Hepatocyte (in vitro differentiated cells): ENCODE measurements around the gene GRIN3B. TPM values are rescaled to one million over a fixed set of nuclear protein-coding genes. Genes with fewer than 3 reads are reported as not detected.
A peak's percentile ranks its signal among the peaks of the same experiment; 100 is the strongest.

ENCODE experiments used
- DNase-seq: peaks from one replicate; pipeline ENCODE4 v3.0.0-alpha.2; 2016; ENCODE audit warnings: low spot score
- H2AFZ ChIP-seq: fragments of 200-600 bp; sonication (generic); 2 replicates; pipeline ENCODE4 v1.6.0; 2016; ENCODE audit warnings: antibody characterized with exemption, mild to moderate bottlenecking
- H3K27ac ChIP-seq: fragments of 200-600 bp; sonication (generic); 2 replicates; pipeline ENCODE4 v1.5.1; 2016; ENCODE audit warnings: mild to moderate bottlenecking
- H3K27me3 ChIP-seq: fragments of 200-600 bp; sonication (generic); 2 replicates; pipeline ENCODE4 v1.6.1; 2016
- H3K36me3 ChIP-seq: fragments of 200-600 bp; sonication (generic); replicated peaks from 2 replicates; pipeline ENCODE4 v1.5.1; 2016; ENCODE audit warnings: low read depth; ENCODE audit not compliant: insufficient read depth
- H3K4me1 ChIP-seq: fragments of 200-600 bp; sonication (generic); 2 replicates; pipeline ENCODE4 v1.5.1; 2016; ENCODE audit warnings: mild to moderate bottlenecking, moderate library complexity; ENCODE audit not compliant: insufficient read depth
- H3K4me2 ChIP-seq: fragments of 200-600 bp; sonication (generic); 2 replicates; pipeline ENCODE4 v1.6.0; 2016
- H3K4me3 ChIP-seq: fragments of 200-600 bp; sonication (generic); 2 replicates; pipeline ENCODE4 v1.5.1; 2016; ENCODE audit warnings: mild to moderate bottlenecking
- H3K79me2 ChIP-seq: fragments of 200-600 bp; sonication (generic); 2 replicates; pipeline ENCODE4 v1.6.0; 2017; ENCODE audit warnings: mild to moderate bottlenecking
- H3K9me2 ChIP-seq: fragments of 200-600 bp; sonication (generic); replicated peaks from 2 replicates; pipeline ENCODE4 v1.6.0; 2017; ENCODE audit warnings: mild to moderate bottlenecking; ENCODE audit not compliant: insufficient read depth
- H3K9me3 ChIP-seq: fragments of 200-600 bp; sonication (generic); 2 replicates; pipeline ENCODE4 v1.5.1; 2016; ENCODE audit warnings: low read depth, mild to moderate bottlenecking
- H4K20me1 ChIP-seq: fragments of 200-600 bp; sonication (generic); 2 replicates; pipeline ENCODE4 v1.6.0; 2016; ENCODE audit warnings: mild to moderate bottlenecking; ENCODE audit not compliant: insufficient read depth, poor library complexity, severe bottlenecking
- EZH2 ChIP-seq: fragments of 200-600 bp; sonication (generic); IDR thresholded peaks from 2 replicates; pipeline ENCODE4 v1.6.1; 2016; ENCODE audit warnings: antibody characterized with exemption, mild to moderate bottlenecking, borderline replicate concordance
- EZH2phosphoT487 ChIP-seq: fragments of 200-600 bp; sonication (generic); IDR thresholded peaks from one replicate; pipeline ENCODE4 v1.6.1; 2018; ENCODE audit warnings: antibody characterized with exemption, mild to moderate bottlenecking, low read depth, moderate library complexity; ENCODE audit not compliant: unreplicated experiment, severe bottlenecking
- WGBS: methylation state at CpG from one replicate; pipeline ENCODE4 v1.1.6; 2016; ENCODE audit warnings: low lambda C conversion rate; ENCODE audit errors: missing lambda C conversion rate; 5-methylcytosine and 5-hydroxymethylcytosine counted together
- polyA plus RNA-seq: library from polyadenylated mRNA; unstranded; fragments of >200 nt; fragmentation: Nextera tagmentation; extraction: Ambion mirVana; gene quantifications from 2 replicates; pipeline ENCODE4 v1.2.1, GENCODE V29; 2016
- total RNA-seq: library from RNA; depleted of rRNA; stranded (reverse); fragments of >200 nt; gene quantifications from 2 replicates; pipeline ENCODE4 v1.2.3, GENCODE V29; 2014
- TF ChIP-seq, protein P1 (sequence below): fragments of 200-600 bp; sonication (generic); IDR thresholded peaks from 2 replicates; pipeline ENCODE4 v1.5.1; 2016; ENCODE audit warnings: antibody characterized with exemption, mild to moderate bottlenecking; ENCODE audit not compliant: poor library complexity

The GRIN3B gene
- total and polyA plus RNA-seq, 2 experiments from 2014 or later: 0.30 to 0.48 TPM

DNA sequence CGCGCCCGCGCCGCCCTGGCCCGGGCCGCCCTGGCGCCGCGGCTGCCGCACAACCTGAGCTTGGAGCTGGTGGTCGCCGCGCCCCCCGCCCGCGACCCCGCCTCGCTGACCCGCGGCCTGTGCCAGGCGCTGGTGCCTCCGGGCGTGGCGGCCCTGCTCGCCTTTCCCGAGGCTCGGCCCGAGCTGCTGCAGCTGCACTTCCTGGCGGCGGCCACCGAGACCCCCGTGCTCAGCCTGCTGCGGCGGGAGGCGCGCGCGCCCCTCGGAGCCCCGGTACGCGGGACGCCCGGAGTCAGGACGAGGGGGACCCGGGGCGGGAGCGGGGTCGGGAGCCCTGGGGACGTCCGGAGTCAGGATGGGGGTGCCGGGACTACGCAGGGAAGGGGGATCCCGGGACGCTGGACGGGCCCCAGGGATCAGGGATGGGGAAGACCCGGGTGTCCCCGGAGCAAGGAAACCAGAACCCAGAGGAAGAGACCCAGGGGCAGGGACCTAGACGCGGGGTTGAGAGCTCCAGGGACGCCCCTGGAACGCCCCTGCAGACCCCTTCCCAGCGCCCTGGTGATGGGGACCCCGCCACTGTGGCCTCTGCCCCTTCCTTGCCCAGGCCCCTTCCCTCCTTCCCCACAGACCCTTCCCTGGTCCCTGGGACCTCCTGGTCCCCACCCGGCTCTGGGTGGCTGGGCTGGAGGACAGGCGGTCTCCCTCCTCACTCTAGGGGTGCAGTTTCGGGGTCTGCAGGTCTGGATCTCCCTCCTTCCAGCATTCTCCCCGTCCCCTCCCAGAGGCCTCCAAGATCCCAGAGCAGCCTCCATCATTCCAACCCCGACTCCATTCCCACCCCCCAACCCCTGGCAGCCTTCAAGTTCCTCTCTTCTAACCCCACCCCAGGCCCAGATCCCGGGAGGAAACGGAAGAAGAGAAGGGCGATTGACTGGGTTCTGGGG, 645 bp downstream of the GRIN3B start:
- H3K9me3 ChIP-seq: no peaks in the 10 kb centered on the region
- H2AFZ ChIP-seq: no peak overlapping the region
- peak overlapping the region; percentile 90 for H3K4me2 ChIP-seq
- 9% methylated on average over 34 of the region's 73 CpGs for WGBS
- peaks cover 17% of the 10 kb centered on the region for H3K4me1 ChIP-seq
- H4K20me1 ChIP-seq: no peaks in the 10 kb centered on the region
- TF ChIP-seq, protein P1, sequence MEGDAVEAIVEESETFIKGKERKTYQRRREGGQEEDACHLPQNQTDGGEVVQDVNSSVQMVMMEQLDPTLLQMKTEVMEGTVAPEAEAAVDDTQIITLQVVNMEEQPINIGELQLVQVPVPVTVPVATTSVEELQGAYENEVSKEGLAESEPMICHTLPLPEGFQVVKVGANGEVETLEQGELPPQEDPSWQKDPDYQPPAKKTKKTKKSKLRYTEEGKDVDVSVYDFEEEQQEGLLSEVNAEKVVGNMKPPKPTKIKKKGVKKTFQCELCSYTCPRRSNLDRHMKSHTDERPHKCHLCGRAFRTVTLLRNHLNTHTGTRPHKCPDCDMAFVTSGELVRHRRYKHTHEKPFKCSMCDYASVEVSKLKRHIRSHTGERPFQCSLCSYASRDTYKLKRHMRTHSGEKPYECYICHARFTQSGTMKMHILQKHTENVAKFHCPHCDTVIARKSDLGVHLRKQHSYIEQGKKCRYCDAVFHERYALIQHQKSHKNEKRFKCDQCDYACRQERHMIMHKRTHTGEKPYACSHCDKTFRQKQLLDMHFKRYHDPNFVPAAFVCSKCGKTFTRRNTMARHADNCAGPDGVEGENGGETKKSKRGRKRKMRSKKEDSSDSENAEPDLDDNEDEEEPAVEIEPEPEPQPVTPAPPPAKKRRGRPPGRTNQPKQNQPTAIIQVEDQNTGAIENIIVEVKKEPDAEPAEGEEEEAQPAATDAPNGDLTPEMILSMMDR: no peak
- TF ChIP-seq EZH2phosphoT487: no peak
- TF ChIP-seq EZH2: no peak
- peaks cover 48% of the 10 kb centered on the region for H3K27me3 ChIP-seq
- H3K4me3 ChIP-seq: no peak overlapping the region
- no peak overlapping the region for H3K27ac ChIP-seq
- H3K79me2 ChIP-seq: no peaks in the 10 kb centered on the region
- no peaks in the 10 kb centered on the region for H3K9me2 ChIP-seq
- no peak for DNase-seq
- no peaks in the 10 kb centered on the region for H3K36me3 ChIP-seq

DNA sequence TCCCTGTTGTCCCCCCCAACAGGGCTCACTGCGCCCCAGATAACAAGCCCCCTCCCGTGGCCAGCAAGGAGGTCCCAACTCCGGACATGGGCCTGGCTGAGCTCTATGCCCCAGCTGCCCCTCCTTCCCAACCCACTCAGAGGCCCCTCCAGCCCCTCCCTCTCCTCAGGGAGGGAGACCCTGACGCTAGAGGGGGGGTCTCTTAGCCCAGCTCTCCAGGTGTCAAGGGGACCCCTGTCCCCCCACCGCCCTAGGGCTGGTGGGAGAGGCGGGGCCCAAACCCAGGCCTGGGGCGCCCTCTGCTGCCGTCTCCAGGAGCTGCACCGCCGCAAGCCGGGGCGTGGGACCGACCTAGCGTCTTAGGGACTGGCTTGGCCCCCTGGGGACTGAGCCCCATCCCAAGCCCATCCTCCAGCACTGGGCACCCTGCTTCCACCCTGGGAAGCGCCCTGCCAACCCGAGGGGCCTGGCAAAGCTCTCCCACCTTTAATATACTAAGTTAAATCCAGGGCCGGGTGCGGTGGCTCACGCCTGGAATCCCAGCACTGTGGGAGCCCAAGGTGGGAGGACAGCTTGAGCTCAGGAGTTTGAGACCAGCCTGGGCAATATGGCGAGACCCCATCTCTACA, 1.4 kb downstream of the GRIN3B start:
- DNase-seq: peak; percentile 74

GRCh38 chr19:1002600-1002999, 2.4 kb downstream of the GRIN3B start:
- Histone ChIP-seq H3K36me3 (no peaks in the 10 kb centered on the region), H4K20me1 (no peaks in the 10 kb centered on the region), H3K4me2 (no peak overlapping the region), H2AFZ (no peak overlapping the region), H3K4me3 (no peak overlapping the region), H3K27me3 (peaks cover 32% of the 10 kb centered on the region), H3K27ac (no peak overlapping the region), H3K4me1 (peaks cover 7% of the 10 kb centered on the region), H3K79me2 (no peaks in the 10 kb centered on the region), H3K9me3 (no peaks in the 10 kb centered on the region), H3K9me2 (no peaks in the 10 kb centered on the region)
- no peak for DNase-seq
- TF ChIP-seq EZH2 (no peak), EZH2phosphoT487 (no peak)
- TF ChIP-seq, protein P1: no peak
- WGBS: 85% methylated on average over 4 of the region's 4 CpGs

More for the DNA sequence above, 1.4 kb downstream of the GRIN3B start:
- TF ChIP-seq EZH2phosphoT487: no peak
- TF ChIP-seq, protein P1: peak; percentile 84
- Histone ChIP-seq H3K9me3 (no peaks in the 10 kb centered on the region), H3K4me1 (peaks cover 9% of the 10 kb centered on the region), H3K79me2 (no peaks in the 10 kb centered on the region), H3K36me3 (no peaks in the 10 kb centered on the region), H3K27ac (no peak overlapping the region), H2AFZ (no peak overlapping the region), H4K20me1 (no peaks in the 10 kb centered on the region), H3K9me2 (no peaks in the 10 kb centered on the region), H3K4me2 (peak overlapping the region; percentile 90), H3K4me3 (no peak overlapping the region), H3K27me3 (peaks cover 42% of the 10 kb centered on the region)
- WGBS: 16% methylated on average over 17 of the region's 20 CpGs
